ENCODE results near the gene KLF5.
"Not testable (repeated sequence)": the region's sequence is repeated elsewhere in the genome, so short reads cannot be mapped to it uniquely, and the experiment has no call there.

KLF5 gene

DNA sequence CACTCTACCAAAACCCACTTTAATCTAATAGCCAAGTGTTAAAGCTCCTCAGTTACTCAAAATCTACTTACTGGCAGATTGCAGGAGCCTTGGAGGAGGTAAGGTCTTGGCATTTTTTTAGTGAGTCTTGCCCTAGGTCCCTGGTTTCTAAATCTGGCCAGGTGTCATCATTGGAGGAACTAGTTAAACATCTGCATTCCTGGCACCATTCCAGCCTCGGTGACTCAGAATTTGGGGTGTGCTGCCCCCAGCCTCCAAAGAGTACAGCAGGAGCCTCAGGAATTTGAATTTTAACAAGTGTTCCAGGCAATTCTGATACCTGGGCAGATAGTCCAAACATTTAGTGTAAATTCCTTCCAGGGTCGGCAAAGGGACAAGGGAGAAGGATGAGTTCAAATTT lies 37.4 kb downstream of the KLF5 start:
- TF ChIP-seq, protein P1, sequence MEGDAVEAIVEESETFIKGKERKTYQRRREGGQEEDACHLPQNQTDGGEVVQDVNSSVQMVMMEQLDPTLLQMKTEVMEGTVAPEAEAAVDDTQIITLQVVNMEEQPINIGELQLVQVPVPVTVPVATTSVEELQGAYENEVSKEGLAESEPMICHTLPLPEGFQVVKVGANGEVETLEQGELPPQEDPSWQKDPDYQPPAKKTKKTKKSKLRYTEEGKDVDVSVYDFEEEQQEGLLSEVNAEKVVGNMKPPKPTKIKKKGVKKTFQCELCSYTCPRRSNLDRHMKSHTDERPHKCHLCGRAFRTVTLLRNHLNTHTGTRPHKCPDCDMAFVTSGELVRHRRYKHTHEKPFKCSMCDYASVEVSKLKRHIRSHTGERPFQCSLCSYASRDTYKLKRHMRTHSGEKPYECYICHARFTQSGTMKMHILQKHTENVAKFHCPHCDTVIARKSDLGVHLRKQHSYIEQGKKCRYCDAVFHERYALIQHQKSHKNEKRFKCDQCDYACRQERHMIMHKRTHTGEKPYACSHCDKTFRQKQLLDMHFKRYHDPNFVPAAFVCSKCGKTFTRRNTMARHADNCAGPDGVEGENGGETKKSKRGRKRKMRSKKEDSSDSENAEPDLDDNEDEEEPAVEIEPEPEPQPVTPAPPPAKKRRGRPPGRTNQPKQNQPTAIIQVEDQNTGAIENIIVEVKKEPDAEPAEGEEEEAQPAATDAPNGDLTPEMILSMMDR (IDR thresholded peaks at IDR 0.05; ENCODE audit: borderline replicate concordance, insufficient read depth, low read depth, low read length): no peak
- no peak overlapping the region for H3K4me3 ChIP-seq (ENCODE audit: low read depth, low read length)

DNA sequence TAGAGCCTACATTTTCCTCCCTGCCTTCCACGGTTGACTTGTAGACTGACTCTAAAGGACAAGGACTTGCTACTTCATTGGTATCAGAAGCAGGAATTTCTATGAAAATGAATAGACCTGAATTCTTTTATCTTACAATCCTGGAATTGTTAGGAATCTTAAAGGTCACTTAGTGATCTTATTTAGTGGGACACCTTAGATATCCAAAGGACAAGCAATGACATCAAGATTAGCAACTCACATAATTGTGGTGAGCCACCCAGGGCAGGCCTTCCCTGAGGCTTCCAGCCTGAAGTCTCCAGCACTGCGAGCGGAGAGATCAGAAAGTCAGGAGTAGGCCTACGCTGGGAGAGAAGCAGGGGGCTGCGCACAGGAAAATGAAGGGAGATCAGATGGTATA lies 37.8 kb downstream of the KLF5 start:
- TF ChIP-seq, protein P1 (IDR thresholded peaks at IDR 0.05; ENCODE audit: borderline replicate concordance, insufficient read depth, low read depth, low read length): no peak
- H3K4me3 ChIP-seq (ENCODE audit: low read depth, low read length): no peak overlapping the region

DNA sequence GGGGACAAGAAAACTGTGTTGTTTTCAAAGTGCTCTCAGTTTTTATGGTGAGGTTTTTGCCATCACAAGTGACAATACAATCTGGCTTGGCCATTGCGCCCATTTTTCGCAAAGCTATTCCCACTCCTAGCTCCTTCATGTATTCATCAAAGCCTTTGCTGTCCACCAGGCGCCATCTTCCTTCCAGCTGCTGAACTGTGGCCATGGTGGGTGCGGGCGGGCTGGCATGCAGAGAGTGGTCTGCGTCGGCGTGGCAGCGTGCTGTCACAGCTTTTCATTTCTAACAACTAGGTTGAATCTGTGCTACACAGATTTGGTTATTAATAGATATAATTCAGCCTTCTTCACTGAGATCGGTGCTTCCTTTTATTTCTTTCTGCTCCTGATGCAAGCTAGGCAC lies 42.0 kb downstream of the KLF5 start:
- H3K4me3 ChIP-seq (ENCODE audit: low read depth, low read length): not testable (repeated sequence)

DNA sequence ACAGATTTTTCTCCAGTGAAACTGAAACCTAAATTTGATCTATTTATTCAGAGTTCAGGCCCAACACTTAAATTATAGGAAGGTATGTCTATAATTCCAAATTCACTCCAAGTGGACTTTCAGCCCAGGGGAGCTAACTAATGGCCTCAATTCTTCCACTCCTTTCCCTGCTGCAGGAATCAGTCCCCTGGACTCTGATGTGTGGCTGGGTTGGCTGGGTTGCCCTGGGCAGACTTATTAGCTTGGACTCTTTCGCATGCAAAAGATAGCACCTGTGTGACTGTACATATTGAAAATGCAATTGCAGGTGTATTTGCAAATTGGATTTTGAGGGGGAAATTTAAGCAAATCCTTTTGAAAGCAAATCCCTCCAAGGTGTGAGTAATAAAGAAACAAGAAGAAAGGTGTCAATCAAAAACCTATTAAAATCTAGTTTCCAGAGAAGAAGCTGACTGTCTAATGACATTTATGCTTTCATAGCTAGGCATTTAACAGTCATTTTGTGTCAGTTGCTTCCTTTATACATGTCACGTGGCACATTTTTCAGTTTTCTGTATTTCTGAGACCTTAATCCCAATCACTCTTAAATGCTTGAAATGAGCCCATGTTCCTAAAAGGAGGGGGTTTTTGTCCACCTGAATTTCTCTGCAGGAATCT lies 42.7 kb downstream of the KLF5 start:
- H3K4me3 ChIP-seq (ENCODE audit: low read depth, low read length): no peak overlapping the region
- TF ChIP-seq, protein P1 (IDR thresholded peaks at IDR 0.05; ENCODE audit: borderline replicate concordance, insufficient read depth, low read depth, low read length): no peak

DNA sequence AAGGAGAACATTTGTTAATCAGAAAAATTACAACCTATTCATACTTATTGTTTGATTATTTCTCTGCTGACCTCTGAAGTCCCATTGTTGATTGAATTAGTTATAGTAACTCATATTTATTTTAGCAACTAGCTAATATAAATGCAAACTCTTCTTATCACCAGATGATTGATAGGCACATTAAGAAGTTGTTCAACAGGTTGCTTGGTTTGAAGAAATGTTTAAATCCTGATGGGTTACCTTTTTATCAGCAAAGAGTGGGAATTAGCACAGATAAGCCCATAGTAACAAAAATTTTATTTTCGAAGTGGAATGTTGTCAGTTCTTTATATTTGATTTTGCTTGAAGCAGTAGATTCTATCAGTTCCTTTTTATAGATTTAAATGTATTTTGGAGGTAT lies 44.4 kb downstream of the KLF5 start:
- H3K4me3 ChIP-seq (ENCODE audit: low read depth, low read length): no peak overlapping the region
- TF ChIP-seq, protein P1 (IDR thresholded peaks at IDR 0.05; ENCODE audit: borderline replicate concordance, insufficient read depth, low read depth, low read length): no peak

DNA sequence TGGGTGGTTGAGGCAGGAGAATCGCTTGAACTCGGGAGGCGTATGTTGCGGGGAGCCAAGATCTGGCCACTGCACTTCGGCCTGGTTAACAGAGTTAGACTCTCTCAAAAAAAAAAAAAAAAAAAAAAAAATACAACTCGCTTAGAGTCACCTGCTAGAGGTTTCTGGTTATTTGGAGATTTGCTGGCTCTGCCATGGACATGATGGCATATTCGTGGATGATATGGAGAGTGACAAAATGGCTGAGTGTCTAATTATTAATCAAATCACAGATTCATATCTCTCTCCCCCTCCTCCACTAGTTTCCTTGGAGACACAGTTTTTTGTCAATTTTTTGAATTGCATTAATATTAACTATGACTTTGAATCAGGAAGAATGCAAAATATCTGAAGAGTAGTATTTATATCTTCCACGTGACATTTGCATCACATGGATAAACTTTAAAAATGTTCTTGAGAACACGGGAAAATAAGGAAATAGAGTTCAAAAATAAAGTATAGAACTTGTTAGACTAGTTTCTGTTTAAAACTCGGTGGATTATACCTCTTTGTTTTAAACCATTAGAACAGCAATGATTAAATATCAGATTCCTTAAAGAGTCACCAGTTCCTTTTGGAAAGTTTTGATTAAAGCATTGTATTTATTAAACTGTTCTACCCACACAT lies 47.8 kb downstream of the KLF5 start:
- H3K4me3 ChIP-seq (ENCODE audit: low read depth, low read length): no peak overlapping the region

DNA sequence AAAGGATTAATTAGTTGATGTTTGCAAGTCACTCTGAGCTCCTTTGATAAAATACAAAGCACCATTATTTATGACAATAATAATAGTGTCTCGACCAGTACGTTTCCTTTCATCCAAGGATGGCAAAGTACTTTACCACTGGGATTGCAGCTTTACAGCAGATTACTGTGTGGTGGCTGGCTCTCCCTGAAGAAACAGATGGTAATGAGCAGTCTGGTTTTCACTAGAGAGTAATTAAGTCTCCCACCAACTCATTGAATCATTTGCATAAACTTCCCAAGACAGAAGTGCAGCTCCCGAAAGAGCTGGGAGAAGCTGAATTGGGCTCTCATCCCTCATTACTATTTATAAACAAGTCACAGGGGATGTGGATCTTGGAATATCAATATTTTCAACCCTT lies 48.7 kb downstream of the KLF5 start:
- TF ChIP-seq, protein P1 (IDR thresholded peaks at IDR 0.05; ENCODE audit: borderline replicate concordance, insufficient read depth, low read depth, low read length): no peak

More for the DNA sequence above, 47.8 kb downstream of the KLF5 start:
- TF ChIP-seq, protein P1 (IDR thresholded peaks at IDR 0.05; ENCODE audit: borderline replicate concordance, insufficient read depth, low read depth, low read length): no peak

More for the DNA sequence above, 48.7 kb downstream of the KLF5 start:
- H3K4me3 ChIP-seq (ENCODE audit: low read depth, low read length): no peak overlapping the region

Data from GM12875 (cell line).